ENCODE data around the gene GLRX5.

Gene GLRX5

GRCh38 chr14:95534299-95535225, at the start of gene GLRX5:
TSS of gene GLRX5 (plus strand) at chr14:95535050. CDS start at chr14:95535090, 40 bp downstream.
- DNase-seq = peak; percentile 100

GRCh38 chr14:95485222-95485819, 49.5 kb upstream of the GLRX5 start:
- DNase-seq = no peak

- no peak for DNase-seq
These were observed 47.8 kb upstream of the GLRX5 start for GRCh38 chr14:95486875-95487668.

- DNase-seq = no peak
These were observed 47.2 kb upstream of the GLRX5 start for GRCh38 chr14:95487669-95488084.

GRCh38 chr14:95488376-95489213, 46.3 kb upstream of the GLRX5 start:
- DNase-seq = no peak

- DNase-seq = no peak
These were observed 45.4 kb upstream of the GLRX5 start for GRCh38 chr14:95489214-95490137.

- no peak for DNase-seq
These were observed 44.7 kb upstream of the GLRX5 start for GRCh38 chr14:95490138-95490509.

- no peak for DNase-seq
These were observed 44.0 kb upstream of the GLRX5 start for GRCh38 chr14:95490727-95491451.

GRCh38 chr14:95491936-95492608, 42.8 kb upstream of the GLRX5 start:
- no peak for DNase-seq

GRCh38 chr14:95493503-95493902, 41.3 kb upstream of the GLRX5 start:
- no peak for DNase-seq

GRCh38 chr14:95493976-95494375, 40.9 kb upstream of the GLRX5 start:
- DNase-seq = no peak

GRCh38 chr14:95494456-95494855, 40.4 kb upstream of the GLRX5 start:
- no peak for DNase-seq

GRCh38 chr14:95495076-95495475, 39.8 kb upstream of the GLRX5 start:
- DNase-seq = no peak

- no peak for DNase-seq
These were observed 39.3 kb upstream of the GLRX5 start for GRCh38 chr14:95495538-95496025.

GRCh38 chr14:95496111-95496681, 38.7 kb upstream of the GLRX5 start:
- no peak for DNase-seq

GRCh38 chr14:95496690-95497259, 38.1 kb upstream of the GLRX5 start:
- DNase-seq = no peak

- DNase-seq = no peak
These were observed 37.3 kb upstream of the GLRX5 start for GRCh38 chr14:95497561-95498011.

GRCh38 chr14:95498622-95499353, 36.1 kb upstream of the GLRX5 start:
- DNase-seq = no peak
